HCT116 (cell line): ENCODE measurements around the gene ZFAND5.

Source experiments
- CBX3 ChIP-seq: IDR thresholded peaks from 2 replicates; pipeline ENCODE4 v1.6.1; 2012; ENCODE audit warnings: low read depth
- CEBPB ChIP-seq: IDR thresholded peaks from 2 replicates; pipeline ENCODE4 v1.6.1; 2012; ENCODE audit warnings: low read depth
- EGR1 ChIP-seq: IDR thresholded peaks from 2 replicates; pipeline ENCODE4 v1.6.1; 2012; ENCODE audit warnings: low read depth
- ELF1 ChIP-seq: IDR thresholded peaks from 2 replicates; pipeline ENCODE4 v1.6.1; 2012; ENCODE audit warnings: low read depth, borderline replicate concordance
- EZH2 ChIP-seq: fragments of 200-600 bp; sonication (generic); IDR thresholded peaks from 2 replicates; pipeline ENCODE4 v1.6.1; 2017; ENCODE audit warnings: antibody characterized with exemption, mixed run types
- JUND ChIP-seq: IDR thresholded peaks from 2 replicates; pipeline ENCODE4 v1.6.1; 2012
- POLR2A ChIP-seq: IDR thresholded peaks from 2 replicates; pipeline ENCODE4 v1.7.0; 2011; ENCODE audit warnings: borderline replicate concordance; ENCODE audit not compliant: insufficient read depth, insufficient read length; ENCODE audit errors: extremely low read depth
- POLR2AphosphoS5 ChIP-seq: IDR thresholded peaks from 2 replicates; pipeline ENCODE4 v1.6.1; 2011; ENCODE audit warnings: mild to moderate bottlenecking, low read depth, low read length, moderate library complexity
- RAD21 ChIP-seq: IDR thresholded peaks from 2 replicates; pipeline ENCODE4 v1.6.1; 2012; ENCODE audit warnings: low read depth, mild to moderate bottlenecking
- YY1 ChIP-seq: IDR thresholded peaks from 2 replicates; pipeline ENCODE4 v1.6.1; 2011; ENCODE audit warnings: low read length, low read depth, moderate library complexity, mild to moderate bottlenecking; ENCODE audit not compliant: insufficient replicate concordance; ENCODE audit errors: extremely low read depth
- TF ChIP-seq, protein P1 (sequence below): IDR thresholded peaks from 2 replicates; pipeline ENCODE4 v1.6.1; 2011; ENCODE audit warnings: mild to moderate bottlenecking, low read length, moderate library complexity; ENCODE audit not compliant: insufficient replicate concordance; ENCODE audit errors: extremely low read depth
- TF ChIP-seq, protein P2 (sequence below), 3 experiments: fragments of 200-600 bp in 1 of 3; sonication (generic) in 1 of 3; IDR thresholded peaks in 2 of 3; conservative IDR thresholded peaks in 1 of 3; 2 replicates each; pipeline ENCODE4 v1.5.1; 2012 to 2017; ENCODE audit warnings: low read depth in 2 of 3, low read length in 2 of 3, antibody characterized with exemption in 1 of 3, borderline replicate concordance in 1 of 3, control low read depth in 1 of 3, mild to moderate bottlenecking in 1 of 3, mixed read lengths in 1 of 3, mixed run types in 1 of 3, moderate library complexity in 1 of 3; ENCODE audit not compliant: insufficient read depth in 1 of 3
- TF ChIP-seq, protein P3 (sequence below): IDR thresholded peaks from 2 replicates; pipeline ENCODE4 v1.6.1; 2012; ENCODE audit warnings: low read depth

DNA sequence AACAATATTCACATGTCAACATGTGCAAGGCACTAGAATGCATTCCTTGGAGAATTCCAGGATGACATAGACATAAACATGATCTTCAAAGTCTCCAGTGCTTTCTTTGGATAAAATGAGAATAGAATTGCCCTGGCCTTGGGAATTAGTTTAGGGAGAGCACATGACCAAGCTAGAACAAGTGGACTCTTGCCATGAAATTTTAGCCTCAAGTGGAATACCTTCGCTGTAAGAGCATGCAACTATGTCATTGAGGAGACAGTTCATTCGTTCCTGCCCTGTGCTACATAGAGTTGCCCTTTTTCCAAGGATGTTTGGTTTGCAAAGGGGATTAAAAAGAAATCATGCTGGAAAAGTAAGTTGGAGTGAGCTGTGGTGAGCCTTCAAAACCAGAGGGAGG, 42.7 kb downstream of the ZFAND5 start:
- no peak for TF ChIP-seq POLR2AphosphoS5
- TF ChIP-seq POLR2A = no peak
- TF ChIP-seq, protein P1, sequence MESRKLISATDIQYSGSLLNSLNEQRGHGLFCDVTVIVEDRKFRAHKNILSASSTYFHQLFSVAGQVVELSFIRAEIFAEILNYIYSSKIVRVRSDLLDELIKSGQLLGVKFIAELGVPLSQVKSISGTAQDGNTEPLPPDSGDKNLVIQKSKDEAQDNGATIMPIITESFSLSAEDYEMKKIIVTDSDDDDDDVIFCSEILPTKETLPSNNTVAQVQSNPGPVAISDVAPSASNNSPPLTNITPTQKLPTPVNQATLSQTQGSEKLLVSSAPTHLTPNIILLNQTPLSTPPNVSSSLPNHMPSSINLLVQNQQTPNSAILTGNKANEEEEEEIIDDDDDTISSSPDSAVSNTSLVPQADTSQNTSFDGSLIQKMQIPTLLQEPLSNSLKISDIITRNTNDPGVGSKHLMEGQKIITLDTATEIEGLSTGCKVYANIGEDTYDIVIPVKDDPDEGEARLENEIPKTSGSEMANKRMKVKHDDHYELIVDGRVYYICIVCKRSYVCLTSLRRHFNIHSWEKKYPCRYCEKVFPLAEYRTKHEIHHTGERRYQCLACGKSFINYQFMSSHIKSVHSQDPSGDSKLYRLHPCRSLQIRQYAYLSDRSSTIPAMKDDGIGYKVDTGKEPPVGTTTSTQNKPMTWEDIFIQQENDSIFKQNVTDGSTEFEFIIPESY = no peak
- TF ChIP-seq, protein P2, sequence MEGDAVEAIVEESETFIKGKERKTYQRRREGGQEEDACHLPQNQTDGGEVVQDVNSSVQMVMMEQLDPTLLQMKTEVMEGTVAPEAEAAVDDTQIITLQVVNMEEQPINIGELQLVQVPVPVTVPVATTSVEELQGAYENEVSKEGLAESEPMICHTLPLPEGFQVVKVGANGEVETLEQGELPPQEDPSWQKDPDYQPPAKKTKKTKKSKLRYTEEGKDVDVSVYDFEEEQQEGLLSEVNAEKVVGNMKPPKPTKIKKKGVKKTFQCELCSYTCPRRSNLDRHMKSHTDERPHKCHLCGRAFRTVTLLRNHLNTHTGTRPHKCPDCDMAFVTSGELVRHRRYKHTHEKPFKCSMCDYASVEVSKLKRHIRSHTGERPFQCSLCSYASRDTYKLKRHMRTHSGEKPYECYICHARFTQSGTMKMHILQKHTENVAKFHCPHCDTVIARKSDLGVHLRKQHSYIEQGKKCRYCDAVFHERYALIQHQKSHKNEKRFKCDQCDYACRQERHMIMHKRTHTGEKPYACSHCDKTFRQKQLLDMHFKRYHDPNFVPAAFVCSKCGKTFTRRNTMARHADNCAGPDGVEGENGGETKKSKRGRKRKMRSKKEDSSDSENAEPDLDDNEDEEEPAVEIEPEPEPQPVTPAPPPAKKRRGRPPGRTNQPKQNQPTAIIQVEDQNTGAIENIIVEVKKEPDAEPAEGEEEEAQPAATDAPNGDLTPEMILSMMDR (IDR thresholded peaks at IDR 0.05 in 2 of 3, conservative IDR thresholded peaks at IDR 0.05 in 1 of 3; ENCODE audit: borderline replicate concordance in 1 of 3, insufficient read depth in 1 of 3, low read depth in 2 of 3, low read length in 2 of 3) = no peak
- TF ChIP-seq EZH2 = no peak
- no peak for TF ChIP-seq JUND
- TF ChIP-seq, protein P3, sequence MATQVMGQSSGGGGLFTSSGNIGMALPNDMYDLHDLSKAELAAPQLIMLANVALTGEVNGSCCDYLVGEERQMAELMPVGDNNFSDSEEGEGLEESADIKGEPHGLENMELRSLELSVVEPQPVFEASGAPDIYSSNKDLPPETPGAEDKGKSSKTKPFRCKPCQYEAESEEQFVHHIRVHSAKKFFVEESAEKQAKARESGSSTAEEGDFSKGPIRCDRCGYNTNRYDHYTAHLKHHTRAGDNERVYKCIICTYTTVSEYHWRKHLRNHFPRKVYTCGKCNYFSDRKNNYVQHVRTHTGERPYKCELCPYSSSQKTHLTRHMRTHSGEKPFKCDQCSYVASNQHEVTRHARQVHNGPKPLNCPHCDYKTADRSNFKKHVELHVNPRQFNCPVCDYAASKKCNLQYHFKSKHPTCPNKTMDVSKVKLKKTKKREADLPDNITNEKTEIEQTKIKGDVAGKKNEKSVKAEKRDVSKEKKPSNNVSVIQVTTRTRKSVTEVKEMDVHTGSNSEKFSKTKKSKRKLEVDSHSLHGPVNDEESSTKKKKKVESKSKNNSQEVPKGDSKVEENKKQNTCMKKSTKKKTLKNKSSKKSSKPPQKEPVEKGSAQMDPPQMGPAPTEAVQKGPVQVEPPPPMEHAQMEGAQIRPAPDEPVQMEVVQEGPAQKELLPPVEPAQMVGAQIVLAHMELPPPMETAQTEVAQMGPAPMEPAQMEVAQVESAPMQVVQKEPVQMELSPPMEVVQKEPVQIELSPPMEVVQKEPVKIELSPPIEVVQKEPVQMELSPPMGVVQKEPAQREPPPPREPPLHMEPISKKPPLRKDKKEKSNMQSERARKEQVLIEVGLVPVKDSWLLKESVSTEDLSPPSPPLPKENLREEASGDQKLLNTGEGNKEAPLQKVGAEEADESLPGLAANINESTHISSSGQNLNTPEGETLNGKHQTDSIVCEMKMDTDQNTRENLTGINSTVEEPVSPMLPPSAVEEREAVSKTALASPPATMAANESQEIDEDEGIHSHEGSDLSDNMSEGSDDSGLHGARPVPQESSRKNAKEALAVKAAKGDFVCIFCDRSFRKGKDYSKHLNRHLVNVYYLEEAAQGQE = no peak
- TF ChIP-seq CEBPB = no peak
- no peak for TF ChIP-seq EGR1
- no peak for TF ChIP-seq YY1
- TF ChIP-seq ELF1 = no peak
- no peak for TF ChIP-seq CBX3
- no peak for TF ChIP-seq RAD21
